Smooth muscle cell (in vitro differentiated cells): ENCODE results near the gene GOPC. TPM values are rescaled to one million over a fixed set of nuclear protein-coding genes. Genes with fewer than 3 reads are reported as not detected.

Experiments
- DNase-seq: peaks from one replicate; lab custom pipeline; 2025; ENCODE audit not compliant: unreplicated experiment; lab: John Stamatoyannopoulos, UW
- H2AFZ ChIP-seq: fragments of 200-600 bp; sonication (generic); 2 replicates; pipeline ENCODE4 v1.6.0; 2016; ENCODE audit warnings: antibody characterized with exemption, low read depth, mild to moderate bottlenecking
- H3F3A ChIP-seq: fragments of 200-600 bp; sonication (generic); 2 replicates; pipeline ENCODE4 v1.6.0; 2017; ENCODE audit warnings: antibody characterized with exemption, low read depth
- H3K27ac ChIP-seq: fragments of 200-600 bp; sonication (generic); 2 replicates; pipeline ENCODE4 v1.5.1; 2016; ENCODE audit warnings: low read depth, mild to moderate bottlenecking
- H3K27me3 ChIP-seq: fragments of 200-600 bp; sonication (generic); 2 replicates; pipeline ENCODE4 v1.6.1; 2016; ENCODE audit warnings: low read depth, mild to moderate bottlenecking
- H3K36me3 ChIP-seq: fragments of 200-600 bp; sonication (generic); 2 replicates; pipeline ENCODE4 v1.5.1; 2016; ENCODE audit warnings: low read depth
- H3K4me1 ChIP-seq: fragments of 200-600 bp; sonication (generic); 2 replicates; pipeline ENCODE4 v1.5.1; 2016; ENCODE audit warnings: low read depth
- H3K4me2 ChIP-seq: fragments of 200-600 bp; sonication (generic); 2 replicates; pipeline ENCODE4 v1.6.0; 2016; ENCODE audit warnings: mild to moderate bottlenecking
- H3K4me3 ChIP-seq: fragments of 200-600 bp; sonication (generic); 2 replicates; pipeline ENCODE4 v1.5.1; 2016; ENCODE audit warnings: mild to moderate bottlenecking
- H3K79me2 ChIP-seq: fragments of 200-600 bp; sonication (generic); 2 replicates; pipeline ENCODE4 v1.6.0; 2016; ENCODE audit warnings: low read depth, mild to moderate bottlenecking
- H3K9ac ChIP-seq: fragments of 200-600 bp; sonication (generic); 2 replicates; pipeline ENCODE4 v1.6.0; 2016; ENCODE audit warnings: low read depth
- H3K9me3 ChIP-seq: fragments of 200-600 bp; sonication (generic); replicated peaks from 2 replicates; pipeline ENCODE4 v1.5.1; 2016; ENCODE audit warnings: low read depth
- H4K20me1 ChIP-seq: fragments of 200-600 bp; sonication (generic); 2 replicates; pipeline ENCODE4 v1.6.0; 2016; ENCODE audit warnings: low read depth
- WGBS: methylation state at CpG from one replicate; pipeline ENCODE4 v1.1.7; 2016; ENCODE audit warnings: low lambda C conversion rate; 5-methylcytosine and 5-hydroxymethylcytosine counted together
- polyA plus RNA-seq: library from polyadenylated mRNA; unstranded; fragments of >200 nt; fragmentation: Nextera tagmentation; extraction: Ambion mirVana; gene quantifications from 2 replicates; pipeline ENCODE4 v1.2.1, GENCODE V29; 2016
- total RNA-seq: library from RNA; depleted of rRNA; stranded (reverse); fragments of >200 nt; gene quantifications from 2 replicates; pipeline ENCODE4 v1.2.3, GENCODE V29; 2014
- TF ChIP-seq, protein P1 (sequence below): fragments of 200-600 bp; sonication (generic); IDR thresholded peaks from 2 replicates; pipeline ENCODE4 v1.5.1; 2017; ENCODE audit warnings: borderline replicate concordance, mild to moderate bottlenecking, antibody characterized with exemption; ENCODE audit not compliant: insufficient read depth, poor library complexity, severe bottlenecking

GOPC gene
- total and polyA plus RNA-seq, 2 experiments from 2014 or later = 26.5 to 73.7 TPM

DNA sequence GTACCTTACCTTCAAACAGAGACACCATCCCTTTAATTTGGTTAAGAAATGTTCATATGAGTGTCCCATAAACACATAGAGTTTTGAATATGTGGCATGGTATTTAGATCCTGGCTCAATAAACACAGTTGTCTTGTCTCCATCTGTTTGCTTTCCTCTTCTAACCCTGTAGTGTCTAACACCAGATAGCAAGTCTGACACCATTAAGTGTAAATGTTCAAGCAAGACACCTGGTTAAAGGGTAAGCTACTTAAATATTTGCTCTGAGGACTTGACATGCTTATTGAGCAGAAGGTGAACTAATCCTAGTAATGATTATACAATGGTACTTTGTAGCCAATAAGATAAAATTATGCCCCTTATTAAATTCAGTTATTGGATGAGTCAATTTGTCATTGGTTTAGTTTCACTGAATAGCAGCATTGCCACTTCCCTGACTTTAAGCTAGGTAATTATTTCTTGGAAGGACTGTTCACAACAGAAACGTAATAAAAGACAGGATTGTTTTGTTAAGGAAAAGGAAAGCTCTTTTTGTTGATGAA is 26.9 kb upstream of the GOPC start:
- Histone ChIP-seq H3K9ac (no peak overlapping the region), H3F3A (no peaks in the 10 kb centered on the region), H3K36me3 (no peaks in the 10 kb centered on the region), H3K4me2 (no peak overlapping the region), H4K20me1 (no peaks in the 10 kb centered on the region), H3K27me3 (no peaks in the 10 kb centered on the region), H3K27ac (no peak overlapping the region), H3K9me3 (peaks cover 14% of the 10 kb centered on the region), H3K4me3 (no peak overlapping the region), H3K4me1 (no peaks in the 10 kb centered on the region), H2AFZ (no peak overlapping the region), H3K79me2 (no peaks in the 10 kb centered on the region)
- WGBS = 77% methylated on average over 1 of the region's 1 CpG
- TF ChIP-seq, protein P1, sequence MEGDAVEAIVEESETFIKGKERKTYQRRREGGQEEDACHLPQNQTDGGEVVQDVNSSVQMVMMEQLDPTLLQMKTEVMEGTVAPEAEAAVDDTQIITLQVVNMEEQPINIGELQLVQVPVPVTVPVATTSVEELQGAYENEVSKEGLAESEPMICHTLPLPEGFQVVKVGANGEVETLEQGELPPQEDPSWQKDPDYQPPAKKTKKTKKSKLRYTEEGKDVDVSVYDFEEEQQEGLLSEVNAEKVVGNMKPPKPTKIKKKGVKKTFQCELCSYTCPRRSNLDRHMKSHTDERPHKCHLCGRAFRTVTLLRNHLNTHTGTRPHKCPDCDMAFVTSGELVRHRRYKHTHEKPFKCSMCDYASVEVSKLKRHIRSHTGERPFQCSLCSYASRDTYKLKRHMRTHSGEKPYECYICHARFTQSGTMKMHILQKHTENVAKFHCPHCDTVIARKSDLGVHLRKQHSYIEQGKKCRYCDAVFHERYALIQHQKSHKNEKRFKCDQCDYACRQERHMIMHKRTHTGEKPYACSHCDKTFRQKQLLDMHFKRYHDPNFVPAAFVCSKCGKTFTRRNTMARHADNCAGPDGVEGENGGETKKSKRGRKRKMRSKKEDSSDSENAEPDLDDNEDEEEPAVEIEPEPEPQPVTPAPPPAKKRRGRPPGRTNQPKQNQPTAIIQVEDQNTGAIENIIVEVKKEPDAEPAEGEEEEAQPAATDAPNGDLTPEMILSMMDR = no peak
- no peak for DNase-seq

GRCh38 chr6:117627533-117627932 is 25.2 kb upstream of the GOPC start:
- no peak overlapping the region for H3K27ac ChIP-seq
- no peak overlapping the region for H2AFZ ChIP-seq
- no peak overlapping the region for H3K4me2 ChIP-seq
- H3K9me3 ChIP-seq = peaks cover 14% of the 10 kb centered on the region
- no peak for DNase-seq
- H3K36me3 ChIP-seq = no peaks in the 10 kb centered on the region
- H3K4me1 ChIP-seq = no peaks in the 10 kb centered on the region
- TF ChIP-seq, protein P1 = no peak
- no peaks in the 10 kb centered on the region for H3K27me3 ChIP-seq
- no peaks in the 10 kb centered on the region for H3K79me2 ChIP-seq
- H3F3A ChIP-seq = no peaks in the 10 kb centered on the region
- H4K20me1 ChIP-seq = no peaks in the 10 kb centered on the region
- no peak overlapping the region for H3K4me3 ChIP-seq
- no peak overlapping the region for H3K9ac ChIP-seq

DNA sequence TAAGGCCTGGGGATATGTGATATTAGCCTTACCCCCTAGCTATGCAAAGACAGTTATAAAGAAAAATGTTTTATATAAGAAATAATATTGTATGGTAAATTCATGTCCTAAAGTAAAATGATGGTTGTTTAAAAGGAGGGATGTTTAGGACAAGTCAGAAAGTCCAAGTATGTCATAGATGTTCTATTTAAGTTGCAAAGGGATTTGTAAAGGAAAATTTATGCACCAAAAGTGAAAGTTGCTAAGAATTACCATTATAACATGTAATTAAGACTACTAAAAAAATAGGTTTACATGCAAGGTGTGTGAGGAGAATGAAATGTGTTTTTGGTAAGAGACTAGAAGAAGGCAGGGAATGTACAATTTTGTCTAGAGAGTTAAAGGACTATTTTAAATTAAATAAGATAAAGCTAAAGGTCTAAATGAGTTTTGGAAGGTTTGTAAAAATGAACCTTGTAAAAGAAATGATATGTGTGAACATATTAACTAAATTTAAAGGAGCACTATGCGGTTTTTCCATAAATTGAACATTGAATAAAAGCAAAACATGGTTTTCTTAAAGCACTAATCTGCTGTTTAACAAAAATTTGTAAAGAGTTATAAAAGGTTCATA is 22.7 kb upstream of the GOPC start:
- no peaks in the 10 kb centered on the region for H4K20me1 ChIP-seq
- 72% methylated on average over 1 of the region's 1 CpG for WGBS

More for the DNA sequence above, 22.7 kb upstream of the GOPC start:
- DNase-seq = no peak
- Histone ChIP-seq H3K9me3 (peaks cover 14% of the 10 kb centered on the region), H3F3A (no peaks in the 10 kb centered on the region), H3K27ac (no peak overlapping the region), H3K79me2 (no peaks in the 10 kb centered on the region), H3K4me3 (no peak overlapping the region), H3K27me3 (no peaks in the 10 kb centered on the region), H3K36me3 (no peaks in the 10 kb centered on the region), H3K4me2 (no peak overlapping the region), H3K9ac (no peak overlapping the region), H2AFZ (no peak overlapping the region), H3K4me1 (no peaks in the 10 kb centered on the region)
- TF ChIP-seq, protein P1 = no peak
